HG02885 (cell line): Measurements from ENCODE around the gene SAMD8.

Experiments used
- ATAC-seq: cut with Tn5 transposase; IDR thresholded peaks from one replicate; pipeline ENCODE4 v1.9.1; 2021; ENCODE audit warnings: mild to moderate bottlenecking; ENCODE audit not compliant: unreplicated experiment, poor library complexity

Gene SAMD8

DNA sequence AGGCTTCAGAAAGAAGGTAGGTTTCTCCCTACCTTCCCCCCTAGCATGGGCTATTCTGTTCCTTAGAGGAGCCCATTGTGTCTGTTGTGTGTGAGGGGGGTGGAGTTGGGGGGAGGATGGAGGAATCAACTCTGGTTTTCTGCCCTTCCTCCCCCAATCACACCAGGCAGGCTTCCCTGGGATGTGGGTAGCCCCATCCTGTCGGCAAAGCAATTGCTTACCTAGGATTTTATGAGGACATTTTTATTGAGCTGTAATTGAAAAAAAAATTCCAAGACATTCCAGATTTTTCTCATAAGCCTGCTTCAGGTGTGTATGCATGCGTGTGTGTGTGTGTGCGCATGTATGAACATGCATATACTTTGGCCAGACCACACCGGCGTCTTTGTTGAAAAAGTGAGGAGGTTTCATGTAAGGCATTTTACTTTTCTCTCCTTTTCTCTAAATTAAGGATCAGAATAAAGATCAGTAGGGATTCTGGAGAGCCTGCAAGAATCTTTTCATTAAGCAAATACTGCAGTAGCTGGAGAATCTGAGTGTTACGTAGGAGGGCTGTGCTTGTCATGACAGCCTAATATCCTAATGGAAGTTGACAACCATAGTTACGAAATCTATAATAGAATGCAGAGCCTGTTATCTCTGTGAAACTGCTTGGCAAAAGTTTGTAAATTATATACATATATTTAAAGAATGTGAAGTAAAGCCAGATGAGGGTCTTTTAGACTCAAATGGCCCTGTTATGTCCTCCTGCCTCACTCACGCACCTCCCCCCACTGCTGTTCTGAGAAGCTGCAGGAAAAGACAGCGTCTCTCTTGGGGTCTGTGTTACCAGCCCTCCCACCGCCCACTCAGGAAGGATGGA, 27.3 kb upstream of the SAMD8 start:
- no peak for ATAC-seq

- ATAC-seq: no peak
Measured at GRCh38 chr10:75084834-75085384, 26.5 kb upstream of the SAMD8 start.

- no peak for ATAC-seq
Measured at GRCh38 chr10:75086278-75086934, 25.1 kb upstream of the SAMD8 start.

DNA sequence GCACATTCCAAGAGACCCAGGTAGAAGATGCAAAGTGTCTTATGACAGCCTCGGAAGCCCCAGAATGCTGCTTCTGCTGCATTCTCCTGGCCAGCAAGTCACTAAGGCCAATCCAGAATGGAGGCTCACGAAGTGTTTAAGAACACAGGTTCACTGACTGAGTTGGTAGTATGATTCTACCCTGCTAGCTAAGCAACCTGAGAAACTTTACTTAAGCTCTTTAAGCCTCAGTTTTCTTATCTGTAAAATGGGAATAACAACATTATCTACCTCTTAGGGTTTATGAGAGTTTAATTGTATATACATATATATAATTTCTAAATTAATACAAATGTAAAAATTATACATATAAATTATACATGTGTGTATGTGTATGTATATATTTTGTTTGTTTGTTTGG, 22.8 kb upstream of the SAMD8 start:
- no peak for ATAC-seq

DNA sequence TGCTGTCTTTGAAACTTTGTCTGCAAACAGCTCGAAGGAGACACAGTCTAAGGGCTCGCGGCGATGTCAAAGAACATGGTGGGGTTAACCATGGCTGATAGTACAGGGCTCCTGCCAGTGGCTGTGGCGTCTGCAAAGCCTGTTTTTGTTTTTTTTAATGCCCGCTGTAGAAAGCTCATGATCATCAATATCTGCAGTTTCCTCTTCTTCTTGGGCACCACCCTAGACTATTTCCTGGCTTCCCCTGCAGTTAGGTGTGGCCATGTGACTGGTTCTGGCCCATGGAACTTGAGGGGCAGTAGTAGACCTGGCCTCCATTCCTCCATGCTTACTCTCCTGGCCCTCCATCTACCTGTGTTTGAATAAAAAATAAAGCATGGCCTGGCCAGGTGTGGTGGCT, 21.8 kb upstream of the SAMD8 start:
- ATAC-seq: no peak

GRCh38 chr10:75091146-75091545, 20.3 kb upstream of the SAMD8 start:
- ATAC-seq: no peak

DNA sequence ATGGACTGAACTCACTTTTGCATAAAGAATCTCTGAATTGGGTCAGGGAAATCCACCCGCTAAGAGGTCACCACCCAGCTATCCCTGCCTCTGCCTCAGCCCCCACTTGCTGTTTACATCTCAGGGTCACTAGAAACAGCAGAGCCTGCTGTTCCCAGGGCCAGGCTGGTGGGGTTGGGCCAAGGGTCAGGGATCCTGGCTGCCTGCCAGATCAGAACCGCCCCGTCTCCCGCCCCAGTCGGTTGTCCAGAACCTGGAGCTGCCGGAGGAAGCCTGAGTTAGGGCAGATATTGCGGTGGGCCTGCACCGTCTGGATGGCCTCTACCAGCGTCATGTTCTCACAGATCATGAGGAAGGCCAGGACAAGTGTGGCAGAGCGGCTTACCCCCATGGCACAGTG, 17.0 kb upstream of the SAMD8 start:
- no peak for ATAC-seq

DNA sequence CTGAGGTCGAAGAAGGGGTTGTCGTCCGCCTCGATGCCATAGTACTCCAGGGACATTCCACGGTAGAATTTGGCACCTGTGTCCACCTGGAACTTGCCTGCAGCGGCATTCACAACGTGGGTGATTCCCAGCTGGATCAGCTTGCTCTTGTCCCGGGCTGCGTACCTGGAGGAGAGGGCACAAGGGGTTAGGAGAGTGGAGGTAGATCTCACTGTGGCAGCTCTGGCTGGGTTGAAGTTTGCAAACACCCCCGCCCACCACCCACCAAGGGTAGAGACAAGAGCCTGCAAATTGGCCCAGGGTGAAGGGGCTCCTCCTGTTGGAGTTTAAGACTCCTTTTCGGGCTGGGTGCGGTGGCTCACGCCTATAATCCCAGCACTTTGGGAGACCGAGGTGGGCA, 15.8 kb upstream of the SAMD8 start:
- ATAC-seq: no peak

- no peak for ATAC-seq
Measured at GRCh38 chr10:75096749-75097148, 14.7 kb upstream of the SAMD8 start.

- no peak for ATAC-seq
Measured at GRCh38 chr10:75097666-75098285, 13.7 kb upstream of the SAMD8 start.

DNA sequence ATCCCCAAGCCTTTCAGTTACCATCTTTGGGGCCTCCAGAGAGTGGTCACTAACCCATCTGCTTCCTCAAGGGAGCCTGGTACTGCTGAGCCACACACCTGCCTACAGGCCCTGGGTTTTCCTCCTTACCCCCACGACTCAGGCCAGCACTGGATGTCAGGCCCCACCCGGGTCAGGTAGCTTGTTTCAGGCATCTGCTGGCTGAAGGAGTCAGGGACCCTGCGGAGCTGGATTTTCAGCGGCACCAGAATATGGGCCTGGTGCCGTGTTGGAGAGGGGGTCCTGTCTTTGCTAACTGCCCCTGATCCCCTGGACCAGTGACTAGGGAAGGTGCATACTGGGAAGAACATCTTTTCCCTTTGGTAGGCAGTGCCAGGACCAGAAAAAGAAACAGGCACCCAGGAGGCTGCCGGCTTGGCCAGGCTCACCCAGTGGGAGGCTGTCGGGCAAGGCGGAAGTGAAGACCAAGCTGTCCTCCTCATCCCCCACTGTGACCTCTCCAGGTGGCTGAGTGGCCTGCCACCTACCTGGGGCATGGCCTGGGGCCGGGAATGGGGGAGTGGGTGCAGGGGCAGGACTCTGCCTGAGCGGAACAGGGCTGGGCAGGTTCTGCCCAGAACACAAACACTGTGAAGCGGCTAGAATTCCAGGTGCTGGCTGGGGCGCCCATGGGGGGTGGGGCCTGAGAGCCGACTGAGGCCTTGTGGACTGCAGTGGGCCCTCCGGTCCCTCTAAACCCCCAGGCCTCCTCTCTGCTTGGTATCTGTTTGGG, 12.4 kb upstream of the SAMD8 start:
- ATAC-seq: no peak

DNA sequence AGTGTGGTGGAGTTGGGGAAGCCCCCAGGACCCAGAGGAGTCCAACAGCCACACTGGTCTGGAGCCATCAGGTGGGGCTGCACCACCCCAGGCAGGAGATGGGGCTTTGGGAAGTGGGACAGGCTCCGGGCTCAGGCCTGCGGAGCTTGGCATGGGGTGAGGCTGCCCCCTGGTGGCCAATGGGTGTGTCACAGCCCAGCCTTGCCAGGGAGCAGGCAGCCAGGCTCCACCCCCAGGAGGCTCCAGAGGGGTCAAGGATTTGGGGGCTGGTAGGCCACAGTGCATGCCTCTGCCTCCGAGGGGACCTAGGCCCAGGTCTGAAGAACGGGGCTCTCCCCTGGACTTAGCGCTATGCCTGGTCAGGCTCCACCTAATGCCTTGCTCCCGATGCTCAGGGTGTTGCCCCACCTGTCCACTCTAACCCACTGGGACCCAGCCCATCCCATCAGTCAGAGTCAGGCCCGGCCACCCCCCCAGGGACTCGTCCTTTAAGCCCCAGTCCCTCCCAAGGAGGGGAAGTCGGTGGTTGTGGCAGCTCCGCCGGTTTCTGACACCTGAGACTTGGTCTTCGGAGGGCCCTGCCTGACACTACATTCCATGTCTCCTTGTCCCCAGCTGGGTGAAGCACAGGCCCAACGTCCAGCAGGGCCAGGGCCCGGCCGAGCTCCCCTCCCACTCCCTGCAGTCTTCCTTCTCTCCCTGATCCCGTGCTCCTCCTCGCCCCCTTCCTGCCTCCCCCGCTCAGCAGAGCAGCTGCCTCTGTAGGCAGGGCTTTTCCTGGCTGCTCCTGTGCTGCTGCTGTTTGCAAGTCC, 11.3 kb upstream of the SAMD8 start:
- ATAC-seq: peak; percentile 86

DNA sequence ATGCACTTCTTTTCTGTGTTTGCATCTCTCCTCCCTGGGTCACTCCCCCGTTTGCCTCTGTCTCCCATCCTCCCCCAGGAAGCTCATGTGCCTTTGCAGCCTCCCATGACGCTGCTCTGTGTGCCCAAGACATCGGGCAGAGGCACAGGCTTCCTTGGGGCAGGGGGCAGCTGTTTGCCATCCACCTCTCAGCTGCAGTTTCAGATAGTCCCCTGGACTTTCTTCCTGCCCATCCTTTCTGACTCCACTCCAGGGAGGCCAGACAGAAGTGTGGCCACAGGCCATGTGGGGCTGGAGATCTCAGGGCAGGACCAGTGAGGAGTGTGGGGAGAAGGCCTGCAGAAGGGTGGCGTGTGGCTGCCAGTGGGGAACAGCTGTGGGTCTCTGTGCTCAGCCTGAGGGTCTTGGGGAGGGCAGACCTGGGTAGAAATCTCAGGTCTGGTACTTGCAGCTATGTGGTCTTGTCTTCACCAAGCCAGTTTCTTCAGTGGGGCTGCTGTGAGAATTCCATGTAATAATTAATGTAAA, 10.6 kb upstream of the SAMD8 start:
- no peak for ATAC-seq

DNA sequence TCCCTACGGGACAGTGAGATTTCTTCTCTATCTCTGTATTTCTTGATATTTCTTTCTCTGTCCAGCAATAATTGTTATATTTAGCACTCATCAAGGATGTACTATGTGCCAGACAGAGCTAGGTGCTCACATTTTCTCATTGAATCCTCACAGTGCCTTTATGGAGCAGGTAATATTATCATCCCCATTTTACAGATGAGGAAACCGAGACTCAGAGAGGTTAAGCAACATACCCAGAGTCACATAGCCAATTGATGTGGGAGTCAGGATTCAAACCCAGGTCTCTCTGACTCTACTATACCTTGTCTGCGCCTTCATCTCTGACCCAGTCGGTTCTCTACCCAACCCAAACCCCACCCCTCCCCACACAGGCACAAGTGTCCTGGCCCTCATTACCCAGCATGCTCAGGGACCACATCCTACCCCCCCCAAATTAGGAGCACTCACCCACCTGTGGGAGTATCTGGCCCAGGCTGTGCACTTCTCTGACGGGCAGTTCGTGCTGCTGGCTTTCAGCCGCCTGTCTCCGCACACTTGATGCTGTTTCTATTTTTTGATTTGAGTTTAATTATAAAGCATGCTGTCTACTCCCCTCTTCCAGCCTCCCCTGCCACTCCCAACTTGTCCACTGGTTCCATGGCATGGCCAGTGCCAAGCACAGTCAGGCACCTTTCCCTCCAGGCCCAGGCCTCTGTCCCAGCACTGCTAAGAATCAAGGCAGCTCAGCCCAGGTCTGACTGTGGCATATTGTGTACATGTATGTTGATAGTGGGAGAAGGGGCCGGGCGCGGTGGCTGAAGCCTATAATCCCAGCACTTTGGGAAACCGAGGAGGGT, 9.8 kb upstream of the SAMD8 start:
- ATAC-seq: no peak

- no peak for ATAC-seq
Measured at GRCh38 chr10:75102830-75103673, 8.4 kb upstream of the SAMD8 start.

- ATAC-seq: no peak
Measured at GRCh38 chr10:75103881-75104686, 7.4 kb upstream of the SAMD8 start.

DNA sequence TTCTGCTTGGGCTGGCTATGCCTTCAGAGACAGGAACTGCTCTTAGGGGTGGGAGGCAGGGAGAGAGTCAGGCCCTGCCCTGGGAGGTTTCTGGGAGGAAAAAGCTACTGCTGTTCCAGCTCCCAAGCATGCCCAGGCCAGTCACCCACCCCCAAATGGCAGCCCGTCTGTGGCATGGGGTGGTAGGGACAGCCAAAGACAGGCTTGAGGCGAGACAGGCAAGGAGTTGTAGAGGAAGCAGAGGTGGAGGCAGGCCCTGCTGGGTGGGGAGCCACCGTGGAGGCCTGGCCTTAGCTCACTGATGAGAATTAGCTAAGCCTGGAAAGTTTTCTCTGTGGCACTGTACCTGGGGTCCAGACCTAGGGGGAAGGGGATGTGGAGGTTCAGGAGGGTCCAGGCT, 6.6 kb upstream of the SAMD8 start:
- ATAC-seq: no peak
